ENCODE measurements around the gene CDH23.

DNA sequence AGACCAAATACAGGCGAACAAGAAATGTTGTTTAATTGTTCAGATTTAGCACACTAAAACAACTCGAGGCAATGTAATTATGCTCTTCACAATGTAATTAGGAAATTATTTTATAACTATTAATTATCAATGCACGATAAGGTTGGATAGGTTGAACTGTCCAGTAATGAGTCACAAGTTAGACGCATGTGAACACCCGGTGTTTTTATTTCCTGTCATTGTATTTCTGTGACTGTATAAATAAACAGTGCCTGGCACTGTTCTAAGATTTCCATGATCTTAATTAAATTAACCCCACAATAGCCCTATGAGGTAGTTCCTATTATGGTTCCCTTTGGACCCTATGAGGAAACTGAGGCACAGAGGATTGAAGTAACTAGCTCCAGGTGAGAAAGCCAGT, 296.7 kb downstream of the CDH23 start:
- TF ChIP-seq POLR2A (IDR thresholded peaks at IDR 0.05), result no peak
- TF ChIP-seq, protein P1, sequence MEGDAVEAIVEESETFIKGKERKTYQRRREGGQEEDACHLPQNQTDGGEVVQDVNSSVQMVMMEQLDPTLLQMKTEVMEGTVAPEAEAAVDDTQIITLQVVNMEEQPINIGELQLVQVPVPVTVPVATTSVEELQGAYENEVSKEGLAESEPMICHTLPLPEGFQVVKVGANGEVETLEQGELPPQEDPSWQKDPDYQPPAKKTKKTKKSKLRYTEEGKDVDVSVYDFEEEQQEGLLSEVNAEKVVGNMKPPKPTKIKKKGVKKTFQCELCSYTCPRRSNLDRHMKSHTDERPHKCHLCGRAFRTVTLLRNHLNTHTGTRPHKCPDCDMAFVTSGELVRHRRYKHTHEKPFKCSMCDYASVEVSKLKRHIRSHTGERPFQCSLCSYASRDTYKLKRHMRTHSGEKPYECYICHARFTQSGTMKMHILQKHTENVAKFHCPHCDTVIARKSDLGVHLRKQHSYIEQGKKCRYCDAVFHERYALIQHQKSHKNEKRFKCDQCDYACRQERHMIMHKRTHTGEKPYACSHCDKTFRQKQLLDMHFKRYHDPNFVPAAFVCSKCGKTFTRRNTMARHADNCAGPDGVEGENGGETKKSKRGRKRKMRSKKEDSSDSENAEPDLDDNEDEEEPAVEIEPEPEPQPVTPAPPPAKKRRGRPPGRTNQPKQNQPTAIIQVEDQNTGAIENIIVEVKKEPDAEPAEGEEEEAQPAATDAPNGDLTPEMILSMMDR (IDR thresholded peaks at IDR 0.05), result no peak
- TF ChIP-seq POLR2AphosphoS5 (IDR thresholded peaks at IDR 0.05), result no peak

Data from upper lobe of left lung (tissue), 4 donors.